CD4-positive, alpha-beta T cell treated with Interleukin-15 for 4 hours (primary cell): ENCODE results near the gene CRYBA4.

Experiments used
- DNase-seq: peaks from one replicate; pipeline ENCODE4 v3.0.0-alpha.2; 2020; ENCODE audit warnings: low spot score

The CRYBA4 gene

DNA sequence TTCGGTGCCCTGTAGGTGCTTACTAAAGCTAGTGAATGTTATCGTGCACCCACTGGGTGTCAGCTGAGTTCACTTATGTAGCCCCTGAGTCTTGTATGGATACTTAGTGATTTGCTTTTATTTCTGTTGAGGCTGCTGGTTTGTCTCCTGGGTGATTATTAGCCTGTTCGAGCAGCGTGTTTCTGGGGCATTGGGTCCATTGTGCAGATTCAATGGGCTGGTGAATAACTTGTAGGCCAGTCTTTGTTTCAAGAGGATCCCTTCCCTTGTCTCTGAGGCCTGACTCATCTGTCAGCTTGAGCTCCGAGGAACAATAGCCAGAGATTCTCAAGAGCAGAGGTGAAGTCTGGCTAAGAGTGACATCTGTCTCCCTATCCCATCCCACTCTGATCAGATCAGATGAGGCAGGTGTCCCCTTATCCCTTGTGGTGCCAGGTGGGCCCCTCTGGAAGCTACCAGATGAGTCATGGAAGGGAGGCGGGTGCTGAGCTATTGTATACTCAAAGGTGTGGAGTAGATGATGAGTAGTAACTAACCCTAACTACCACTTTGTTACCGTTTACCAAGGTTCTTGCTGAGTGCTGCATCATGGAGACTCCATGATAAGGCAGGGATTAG lies 39.3 kb downstream of the CRYBA4 start:
- no peak for DNase-seq

DNA sequence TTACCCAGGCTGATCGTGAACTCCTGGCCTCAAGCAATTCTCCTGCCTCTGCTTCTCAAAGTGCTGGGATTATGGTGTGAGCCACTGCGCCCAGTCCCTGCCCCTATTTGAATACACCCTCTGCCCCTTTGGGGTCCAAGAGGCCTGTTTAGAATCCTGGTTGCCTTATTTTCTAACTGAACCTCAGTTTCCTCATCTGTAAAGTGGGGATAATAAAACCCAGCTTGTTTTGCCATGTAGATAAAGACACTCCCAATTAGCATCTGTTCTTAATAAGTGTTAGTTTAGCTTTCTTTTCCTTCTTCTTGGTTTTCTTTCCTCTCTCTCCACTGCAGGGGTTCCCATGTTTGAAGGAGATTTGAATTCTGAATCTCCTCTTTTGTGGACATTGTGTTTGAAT lies 40.4 kb downstream of the CRYBA4 start:
- DNase-seq, result no peak

DNA sequence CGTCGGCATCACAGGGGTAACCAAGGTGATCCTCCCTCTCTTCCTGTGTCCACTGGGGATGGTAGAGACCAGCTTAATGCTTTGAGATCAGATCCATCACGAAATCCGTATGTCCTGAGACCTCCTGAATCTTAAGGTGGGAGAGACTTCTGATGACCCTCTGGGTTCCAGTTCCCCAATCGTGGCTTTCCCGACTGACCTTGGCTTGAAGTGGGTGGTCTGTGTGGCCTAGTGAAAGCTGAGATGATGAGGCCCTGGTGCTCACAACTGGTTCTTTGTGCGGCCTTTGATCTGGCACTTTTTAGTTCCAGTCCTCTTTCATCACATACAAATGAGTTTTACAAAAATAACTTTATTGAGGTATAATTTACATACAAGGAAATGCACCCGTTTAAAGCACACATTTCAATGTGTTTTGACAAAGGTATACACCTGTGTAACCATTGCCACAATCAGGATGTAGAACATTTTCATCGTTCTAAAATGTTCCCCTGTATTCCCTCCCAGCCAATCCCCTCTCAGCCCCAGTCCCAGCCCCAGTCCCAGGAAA lies 41.7 kb downstream of the CRYBA4 start:
- DNase-seq, result no peak

DNA sequence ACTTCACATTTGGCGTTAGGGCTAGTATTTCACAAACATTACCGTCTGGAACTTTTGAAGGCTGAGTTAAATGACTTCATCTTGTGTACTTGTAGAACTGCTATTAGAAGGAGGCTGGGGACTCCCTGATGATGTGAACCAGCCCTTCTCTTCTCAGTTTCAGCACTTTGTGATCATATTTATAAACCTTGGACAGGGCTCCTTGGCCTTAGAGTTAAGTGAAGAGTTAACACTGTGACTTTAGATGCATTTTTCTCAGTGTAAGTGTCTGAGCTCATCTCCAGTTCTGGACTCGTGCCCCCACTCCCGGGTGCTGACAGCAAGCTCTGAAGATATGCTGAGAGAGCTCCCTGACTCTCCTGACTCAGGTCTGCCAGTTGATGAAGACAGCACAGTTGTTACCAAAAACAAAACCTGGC lies 44.1 kb downstream of the CRYBA4 start:
- no peak for DNase-seq

DNA sequence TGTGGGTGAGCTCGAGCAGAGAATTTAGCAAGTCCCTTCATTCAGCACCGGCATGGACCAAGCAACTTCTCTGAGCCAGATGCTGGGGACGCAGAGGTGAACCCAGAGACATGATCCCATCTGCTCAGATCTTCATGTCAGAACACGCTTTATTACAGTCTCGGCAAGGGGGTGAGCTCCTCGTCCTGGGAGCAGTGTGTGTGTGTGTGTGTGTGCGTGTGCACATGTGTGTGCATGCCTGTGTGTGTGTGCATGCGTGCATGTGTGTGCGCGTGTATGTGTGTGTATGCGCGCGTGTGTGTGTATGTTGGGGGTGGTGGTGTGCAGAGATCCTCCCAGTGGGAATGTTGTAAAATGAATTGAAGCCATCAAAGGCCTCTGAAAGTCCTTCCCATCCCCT lies 45.4 kb downstream of the CRYBA4 start:
- no peak for DNase-seq

DNA sequence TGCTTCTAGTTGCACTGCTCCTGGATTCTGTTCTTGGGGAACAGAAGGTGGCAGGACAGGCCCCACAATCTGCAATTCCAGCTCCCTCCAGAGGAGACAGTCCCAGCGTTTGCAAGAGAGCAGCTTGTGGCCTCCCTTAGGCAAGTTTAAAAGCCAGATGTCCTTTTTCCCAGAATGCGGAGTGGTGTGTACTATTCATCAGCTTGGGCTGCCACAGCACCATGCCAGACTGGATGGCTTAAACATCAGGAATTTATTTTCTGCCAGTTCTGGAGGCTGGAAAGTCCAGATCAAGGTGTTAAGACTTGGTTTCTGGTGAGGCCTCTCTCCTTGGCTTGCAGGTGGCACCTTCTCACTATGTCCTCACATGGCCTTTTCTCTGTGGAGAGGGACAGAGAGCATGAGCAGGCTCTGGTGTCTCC lies 47.3 kb downstream of the CRYBA4 start:
- DNase-seq, result no peak

DNA sequence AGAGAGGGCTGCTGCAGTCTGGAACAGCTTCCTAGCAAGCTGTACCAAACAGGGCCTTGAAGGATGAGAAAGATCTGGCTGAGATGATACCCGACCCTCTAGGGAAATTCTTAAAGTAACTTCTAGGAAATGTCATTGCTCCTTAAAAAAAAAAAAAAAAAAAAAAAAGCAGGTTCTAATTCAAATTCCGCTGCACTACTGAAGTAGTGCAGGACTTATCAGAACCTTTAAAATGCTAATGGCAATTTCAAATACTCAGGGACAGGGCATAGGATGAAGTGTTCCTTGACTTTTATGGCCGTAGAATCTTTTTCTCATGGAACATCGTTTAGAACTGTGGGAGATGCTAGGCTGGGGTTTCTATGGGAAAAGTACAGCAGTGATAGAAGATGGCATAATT lies 48.7 kb downstream of the CRYBA4 start:
- no peak for DNase-seq

DNA sequence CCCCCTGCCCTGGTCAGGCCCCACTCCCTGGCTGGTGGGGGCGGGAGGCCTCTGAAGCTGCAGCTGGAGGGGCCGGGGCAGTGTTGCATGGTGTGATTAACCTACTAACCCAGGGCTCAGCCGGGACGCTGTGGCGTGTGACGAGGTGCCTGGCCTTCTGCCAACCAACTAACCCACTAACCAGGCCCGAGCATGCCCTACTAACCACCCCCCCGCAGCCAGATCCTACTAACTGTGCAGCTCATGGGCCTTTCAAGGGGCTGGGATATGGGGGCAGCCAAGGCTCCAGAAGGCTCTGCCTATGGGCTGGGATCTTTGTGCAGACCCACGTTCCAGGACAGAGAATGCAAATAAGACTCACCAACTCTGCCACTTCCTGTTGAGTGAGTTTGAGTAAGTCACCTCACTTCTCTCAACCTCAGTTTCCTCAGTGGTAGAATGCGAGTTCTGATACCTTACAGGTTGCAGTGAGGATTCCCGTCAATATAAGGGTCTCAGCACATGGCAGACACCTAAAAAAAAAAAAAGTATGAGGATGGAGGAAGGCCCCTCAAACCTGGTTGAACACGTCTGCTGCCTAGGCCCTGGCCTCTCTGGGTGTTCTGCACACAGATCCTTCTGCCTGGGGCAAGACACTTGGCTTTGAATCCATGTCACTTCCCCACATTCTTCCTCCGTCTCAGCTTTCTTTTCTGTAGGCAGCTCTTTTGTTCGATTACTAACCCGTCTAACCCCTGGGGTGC lies 49.7 kb downstream of the CRYBA4 start:
- DNase-seq, result peak; percentile 74

DNA sequence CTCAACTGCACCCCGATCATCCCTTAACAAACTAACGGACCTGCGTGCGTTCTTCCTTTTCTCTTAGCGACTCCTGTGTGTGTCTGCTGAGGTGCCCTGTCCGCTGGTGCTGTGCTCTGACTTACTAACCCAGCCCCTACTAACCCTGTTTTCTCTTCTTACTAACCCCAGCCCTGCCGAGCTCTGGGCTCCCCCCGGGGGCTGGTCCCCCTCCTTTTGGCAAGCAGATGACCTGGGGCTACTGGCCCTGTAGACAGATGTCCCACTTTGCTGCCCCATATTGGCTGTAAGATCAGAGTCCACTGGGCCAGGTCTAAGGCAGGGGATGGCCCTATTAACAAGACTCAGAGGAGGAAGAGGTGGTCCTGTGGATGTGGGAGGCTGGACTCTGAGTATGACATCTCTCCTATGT lies 50.3 kb downstream of the CRYBA4 start:
- no peak for DNase-seq

DNA sequence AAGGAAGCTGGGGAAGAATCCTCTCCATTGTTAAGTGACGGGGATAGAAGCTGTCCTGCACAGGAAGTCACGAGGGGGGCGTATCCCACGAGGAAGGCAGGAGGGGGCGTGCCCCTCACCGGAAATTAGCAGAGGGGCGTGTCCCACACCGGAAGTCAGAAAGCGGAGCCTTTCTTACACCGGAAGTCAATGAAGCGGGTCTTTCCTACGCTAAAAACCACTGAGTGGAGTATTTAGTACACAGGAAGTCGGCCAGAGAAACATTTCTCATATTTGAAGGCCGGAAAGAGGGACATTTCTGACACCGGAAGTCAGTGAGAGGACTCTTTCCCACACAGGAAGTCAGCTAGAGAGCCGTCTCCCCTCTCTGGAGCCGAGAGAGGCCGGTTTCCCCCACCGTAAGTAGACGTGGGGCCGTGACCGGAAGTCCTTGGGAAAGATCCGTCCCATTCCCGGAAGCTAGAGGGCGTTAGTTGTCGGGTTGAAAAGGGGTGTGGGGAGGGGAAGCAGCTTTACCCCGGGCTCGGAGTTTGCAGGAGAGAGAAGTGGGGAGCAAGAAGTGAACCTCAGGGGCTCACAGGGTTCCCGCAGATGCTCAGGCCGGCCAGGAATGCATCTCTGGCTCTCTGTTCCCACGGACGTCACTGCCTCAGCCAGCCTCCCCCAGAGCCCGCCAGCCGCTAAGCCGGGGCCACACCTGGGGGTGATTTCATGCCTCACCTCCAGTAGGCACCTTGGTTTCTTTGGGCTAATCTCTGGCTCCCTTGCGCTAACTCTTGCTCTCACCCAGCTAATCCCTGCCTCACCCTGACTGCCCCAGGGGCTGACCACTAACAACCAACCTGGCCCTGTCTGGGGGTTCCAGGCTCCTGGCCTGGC lies 51.1 kb downstream of the CRYBA4 start:
- peak; percentile 92 for DNase-seq

DNA sequence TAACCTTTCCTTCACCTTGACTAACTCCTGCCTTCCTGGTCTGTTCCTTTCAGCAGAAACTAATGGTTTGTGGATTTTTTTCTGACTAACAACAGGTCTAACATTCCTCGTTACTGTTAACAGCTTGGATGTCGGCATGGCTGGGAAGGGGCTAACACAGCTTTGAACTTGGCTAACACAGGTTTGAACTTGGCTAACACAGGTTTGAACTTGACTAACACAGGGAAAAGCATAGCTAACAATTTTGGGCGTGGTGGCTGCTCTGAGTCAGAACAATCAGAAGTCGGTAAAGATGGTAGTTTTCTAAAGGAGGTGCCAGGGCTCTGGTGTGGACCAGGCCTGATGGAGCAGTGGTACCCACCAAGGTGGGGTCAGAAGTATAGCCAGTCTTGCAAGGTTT lies 51.7 kb downstream of the CRYBA4 start:
- DNase-seq, result peak; percentile 64

DNA sequence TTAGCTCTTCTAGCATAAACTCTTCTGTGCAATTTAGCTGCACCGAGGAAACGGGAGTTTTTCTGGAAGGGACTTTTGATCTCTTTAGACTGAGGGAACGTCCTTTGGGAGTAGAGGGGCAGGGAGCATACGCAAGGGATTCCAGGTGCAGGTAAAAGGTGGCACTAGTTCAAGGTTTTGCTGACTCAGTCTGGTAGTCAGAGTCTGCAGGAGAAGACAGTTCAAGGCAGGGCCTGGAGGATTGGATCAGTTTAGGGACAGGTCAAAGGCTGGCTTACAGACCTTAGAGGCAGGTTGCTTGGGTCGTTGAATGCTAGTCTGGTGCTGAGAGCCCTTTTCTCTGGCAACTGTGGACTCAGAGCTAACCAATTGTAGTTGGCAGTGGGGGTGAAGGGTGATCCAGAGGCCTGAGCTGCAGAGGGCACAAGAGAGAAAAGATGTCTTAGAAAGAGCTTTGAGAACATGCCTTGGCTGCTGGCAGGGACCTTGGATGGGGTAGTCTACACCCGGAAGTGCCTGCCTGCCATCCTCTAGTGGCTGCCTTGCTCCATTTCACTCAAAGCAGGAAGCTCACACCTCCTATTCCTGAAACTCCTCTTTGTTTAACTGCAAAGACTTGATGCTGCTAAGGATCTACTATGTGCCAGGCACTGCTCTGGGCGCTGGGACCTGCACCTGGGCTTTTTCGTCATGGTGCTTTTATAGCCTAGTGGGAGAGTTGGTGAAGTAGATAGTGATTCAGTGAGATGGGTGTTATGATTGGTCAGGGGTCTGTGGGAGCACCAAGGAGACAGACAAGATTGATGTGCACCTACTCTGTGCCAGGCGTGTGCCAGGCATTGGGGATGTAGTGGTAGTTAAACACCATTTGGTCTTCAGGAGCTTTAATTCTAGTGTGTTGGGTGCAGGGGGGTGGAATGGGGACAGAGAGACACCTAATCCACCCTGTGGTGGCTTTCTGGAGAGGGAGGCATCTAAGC lies 52.7 kb downstream of the CRYBA4 start:
- DNase-seq, result peak; percentile 31

DNA sequence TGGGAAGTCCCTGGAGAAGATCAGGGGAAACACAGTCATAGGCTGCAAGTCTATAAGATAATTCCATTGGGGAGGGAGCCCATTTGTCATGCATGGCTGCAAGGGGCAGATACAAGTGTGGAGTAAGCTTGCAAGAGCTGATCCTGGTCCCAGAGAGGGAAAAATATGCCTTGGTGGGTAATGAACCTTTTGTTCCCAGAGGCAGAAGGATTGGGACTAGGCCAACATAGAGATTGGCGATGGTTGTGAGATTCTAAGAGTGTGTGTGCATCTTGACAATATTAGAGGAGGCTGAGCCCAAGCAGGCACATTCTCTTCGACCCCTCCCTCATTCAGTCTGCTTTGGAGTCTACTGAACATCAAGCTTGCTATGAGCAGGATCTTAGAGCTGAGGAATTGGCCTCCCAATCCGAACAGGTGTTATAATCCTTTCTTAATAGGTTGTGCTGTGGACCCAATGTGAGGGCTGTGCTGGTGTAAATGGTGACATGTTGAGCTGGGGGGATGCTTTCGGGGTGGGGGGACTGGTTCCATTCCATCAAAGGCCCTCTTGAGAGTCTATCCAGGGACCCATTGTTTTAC lies 54.0 kb downstream of the CRYBA4 start:
- no peak for DNase-seq

DNA sequence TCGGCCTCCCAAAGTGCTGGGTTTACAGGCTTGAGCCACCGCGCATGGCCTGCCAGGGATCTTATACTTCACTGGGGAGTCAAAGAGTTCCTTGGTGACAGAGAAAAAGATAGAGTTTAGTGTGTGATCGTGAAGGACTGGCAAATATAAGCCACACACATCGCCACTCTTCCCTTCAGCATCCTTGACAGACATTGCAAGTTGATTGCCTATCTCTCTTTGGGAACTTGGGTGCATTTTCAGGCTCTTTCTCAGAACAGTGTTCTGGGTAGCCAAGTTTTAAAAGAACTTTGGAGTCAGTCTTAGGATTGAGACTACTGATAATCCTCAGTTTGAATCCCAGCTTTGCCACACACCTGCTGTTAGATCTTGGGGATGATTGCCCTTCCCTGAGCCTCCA lies 55.5 kb downstream of the CRYBA4 start:
- no peak for DNase-seq

DNA sequence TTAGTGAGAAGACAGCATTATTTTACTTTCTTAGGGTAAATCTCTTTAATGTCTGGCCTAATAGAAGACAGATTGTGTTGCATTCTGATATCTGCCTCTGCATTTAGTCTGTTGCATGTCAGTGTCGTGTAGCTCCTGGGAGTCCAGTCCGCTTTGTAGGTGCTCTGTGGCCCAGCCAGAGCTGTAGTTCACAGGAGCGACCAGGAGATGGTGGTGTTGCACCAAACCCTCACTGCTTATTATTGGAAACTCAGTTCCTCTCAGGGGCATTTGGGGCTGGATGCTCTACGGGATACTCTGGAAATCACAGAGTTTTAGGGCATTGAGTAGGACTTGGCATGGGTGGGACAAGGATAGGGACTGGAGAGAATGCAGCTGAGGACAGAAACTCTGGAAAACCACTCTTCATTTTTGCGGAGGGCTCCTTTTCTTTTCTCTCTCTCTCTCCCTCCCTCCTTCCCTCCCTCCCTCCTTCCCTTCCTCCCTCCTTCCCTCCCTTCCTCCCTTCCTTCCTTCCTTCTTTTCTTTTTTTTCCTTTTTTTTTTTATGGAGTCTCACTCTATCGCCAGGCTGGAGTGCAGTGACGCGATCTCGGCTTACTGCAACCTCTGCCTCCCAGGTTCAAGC lies 57.4 kb downstream of the CRYBA4 start:
- peak; percentile 73 for DNase-seq
